ENCODE measurements around the gene WWOX.

DNA sequence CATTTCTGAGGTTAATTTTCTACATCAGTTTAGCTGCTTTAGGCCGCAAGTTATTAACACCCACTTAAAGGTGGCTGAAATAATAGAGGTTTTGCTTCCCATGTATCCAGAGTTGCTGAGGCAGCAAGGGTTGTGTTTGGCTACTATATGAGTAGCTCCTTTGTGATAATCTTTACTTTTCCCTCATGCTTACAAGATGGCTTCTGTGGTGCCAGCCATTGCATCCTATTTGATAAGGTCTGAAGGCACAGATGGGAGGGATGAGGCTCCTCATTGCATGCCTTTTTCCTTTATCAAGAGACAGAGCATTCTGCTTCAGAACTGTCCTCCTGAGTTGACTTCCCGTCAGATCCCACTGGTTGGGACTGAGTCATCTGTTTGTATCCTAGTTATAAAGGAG lies 340.2 kb downstream of the WWOX start:
- no peak for TF ChIP-seq POLR2A (IDR thresholded peaks at IDR 0.05)
- TF ChIP-seq POLR2AphosphoS5 (IDR thresholded peaks at IDR 0.05), result no peak
- TF ChIP-seq, protein P1, sequence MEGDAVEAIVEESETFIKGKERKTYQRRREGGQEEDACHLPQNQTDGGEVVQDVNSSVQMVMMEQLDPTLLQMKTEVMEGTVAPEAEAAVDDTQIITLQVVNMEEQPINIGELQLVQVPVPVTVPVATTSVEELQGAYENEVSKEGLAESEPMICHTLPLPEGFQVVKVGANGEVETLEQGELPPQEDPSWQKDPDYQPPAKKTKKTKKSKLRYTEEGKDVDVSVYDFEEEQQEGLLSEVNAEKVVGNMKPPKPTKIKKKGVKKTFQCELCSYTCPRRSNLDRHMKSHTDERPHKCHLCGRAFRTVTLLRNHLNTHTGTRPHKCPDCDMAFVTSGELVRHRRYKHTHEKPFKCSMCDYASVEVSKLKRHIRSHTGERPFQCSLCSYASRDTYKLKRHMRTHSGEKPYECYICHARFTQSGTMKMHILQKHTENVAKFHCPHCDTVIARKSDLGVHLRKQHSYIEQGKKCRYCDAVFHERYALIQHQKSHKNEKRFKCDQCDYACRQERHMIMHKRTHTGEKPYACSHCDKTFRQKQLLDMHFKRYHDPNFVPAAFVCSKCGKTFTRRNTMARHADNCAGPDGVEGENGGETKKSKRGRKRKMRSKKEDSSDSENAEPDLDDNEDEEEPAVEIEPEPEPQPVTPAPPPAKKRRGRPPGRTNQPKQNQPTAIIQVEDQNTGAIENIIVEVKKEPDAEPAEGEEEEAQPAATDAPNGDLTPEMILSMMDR (IDR thresholded peaks at IDR 0.05), result no peak

Data from gastroesophageal sphincter (tissue), 3 donors.